Stimulated activated CD8-positive, alpha-beta memory T cell treated with anti-CD3 and anti-CD28 coated beads, Interleukin-15, amount 100 ng/mL, for 4 hours (primary cell): ENCODE results near the gene PSMD6.

Experiments used
- DNase-seq, 2 donors: peaks; one replicate each; pipeline ENCODE4 v3.0.0-alpha.2; 2020; ENCODE audit warnings: low read depth in 2 of 2

PSMD6 gene

GRCh38 chr3:64023187-64023860 lies at the start of gene PSMD6:
Gene PSMD6 (minus strand): TSS chr3:64023494. CDS start chr3:64023419, 75 bp downstream.
- peak; percentile 78 to 80 for DNase-seq

GRCh38 chr3:64072126-64072525 lies 48.8 kb upstream of the PSMD6 start:
- no peak for DNase-seq

- DNase-seq: no peak
These were observed 47.4 kb upstream of the PSMD6 start for GRCh38 chr3:64070704-64071103.

- DNase-seq: no peak
These were observed 44.4 kb upstream of the PSMD6 start for GRCh38 chr3:64067506-64068346.

- DNase-seq: no peak
These were observed 41.5 kb upstream of the PSMD6 start for GRCh38 chr3:64064804-64065203.

GRCh38 chr3:64063983-64064438 lies 40.7 kb upstream of the PSMD6 start:
- no peak for DNase-seq

GRCh38 chr3:64063207-64063982 lies 40.1 kb upstream of the PSMD6 start:
- no peak for DNase-seq

- no peak for DNase-seq
These were observed 38.3 kb upstream of the PSMD6 start for GRCh38 chr3:64061628-64062027.

- no peak for DNase-seq
These were observed 36.3 kb upstream of the PSMD6 start for GRCh38 chr3:64059484-64060175.

- no peak for DNase-seq
These were observed 35.3 kb upstream of the PSMD6 start for GRCh38 chr3:64058566-64058965.

GRCh38 chr3:64057231-64057630 lies 33.9 kb upstream of the PSMD6 start:
- DNase-seq: no peak

GRCh38 chr3:64056606-64057180 lies 33.4 kb upstream of the PSMD6 start:
- no peak for DNase-seq

GRCh38 chr3:64055076-64055475 lies 31.8 kb upstream of the PSMD6 start:
- DNase-seq: no peak

GRCh38 chr3:64054488-64054887 lies 31.2 kb upstream of the PSMD6 start:
- DNase-seq: no peak

- no peak for DNase-seq
These were observed 30.3 kb upstream of the PSMD6 start for GRCh38 chr3:64053581-64053980.

- no peak for DNase-seq
These were observed 29.8 kb upstream of the PSMD6 start for GRCh38 chr3:64053117-64053516.

- DNase-seq: no peak
These were observed 26.5 kb upstream of the PSMD6 start for GRCh38 chr3:64049832-64050231.

- DNase-seq: no peak
These were observed 25.8 kb upstream of the PSMD6 start for GRCh38 chr3:64049136-64049535.

GRCh38 chr3:64048631-64049061 lies 25.4 kb upstream of the PSMD6 start:
- no peak for DNase-seq

- DNase-seq: no peak
These were observed 24.5 kb upstream of the PSMD6 start for GRCh38 chr3:64047787-64048186.

- DNase-seq: no peak
These were observed 23.8 kb upstream of the PSMD6 start for GRCh38 chr3:64046996-64047594.
